Caco-2 (cell line): ENCODE measurements around the gene EBF4. TPM values are rescaled to one million over a fixed set of nuclear protein-coding genes. Genes with fewer than 3 reads are reported as not detected.

Source experiments
- BruUV-seq: library from RNA; stranded (reverse); fragments of 400-500 nt; replicated peaks from 2 replicates; lab custom pipeline; 2021; lab: Mats Ljungman, UMichigan
- CTCF ChIA-PET: fragments of 300-600 bp; sonication (Branson Sonifier 250); formaldehyde crosslinking; loops from one replicate; lab custom pipeline; 2022; ENCODE audit warnings: antibody characterized with exemption; lab: Charles Lee
- POLR2A ChIA-PET: fragments of 300-600 bp; sonication (Branson Sonifier 250); formaldehyde crosslinking; loops from one replicate; lab custom pipeline; 2022; ENCODE audit warnings: antibody characterized with exemption; lab: Charles Lee
- DNase-seq, 2 experiments: peaks; one replicate each; pipeline versions ENCODE4 v3.0.0 to v3.0.0-alpha.2; 2020 to 2022
- H3K27me3 ChIP-seq: replicated peaks from 2 replicates; pipeline ENCODE4 v1.6.0; 2011; ENCODE audit warnings: low read length; ENCODE audit not compliant: control insufficient read depth, insufficient read depth
- H3K36me3 ChIP-seq: 2 replicates; pipeline ENCODE4 v1.5.1; 2011; ENCODE audit warnings: low read length; ENCODE audit not compliant: control insufficient read depth, insufficient read depth
- H3K4me1 ChIP-seq: fragments of 250-450 bp; sonication (Bioruptor Pico); 2 replicates; pipeline ENCODE4 v1.5.1; 2020; ENCODE audit warnings: mild to moderate bottlenecking
- H3K4me3 ChIP-seq: 2 replicates; pipeline ENCODE4 v1.5.1; 2011; ENCODE audit warnings: low read depth, mild to moderate bottlenecking, control low read depth, low read length
- H3K9me3 ChIP-seq: fragments of 250-450 bp; sonication (Bioruptor Pico); 2 replicates; pipeline ENCODE4 v1.5.1; 2020; ENCODE audit warnings: mild to moderate bottlenecking, moderate library complexity
- H3K27ac Mint-ChIP-seq: one replicate; pipeline ENCODE4 v1.8.0; 2022; ENCODE audit warnings: mixed read lengths; ENCODE audit not compliant: unreplicated experiment
- H3K27me3 Mint-ChIP-seq: one replicate; pipeline ENCODE4 v1.8.0; 2022; ENCODE audit warnings: mixed read lengths; ENCODE audit not compliant: insufficient read depth, unreplicated experiment
- H3K36me3 Mint-ChIP-seq: one replicate; pipeline ENCODE4 v1.8.0; 2022; ENCODE audit warnings: mild to moderate bottlenecking, mixed read lengths; ENCODE audit not compliant: insufficient read depth, unreplicated experiment
- H3K4me1 Mint-ChIP-seq: one replicate; pipeline ENCODE4 v1.8.0; 2022; ENCODE audit warnings: low read depth, mixed read lengths; ENCODE audit not compliant: unreplicated experiment
- H3K4me3 Mint-ChIP-seq: one replicate; pipeline ENCODE4 v1.8.0; 2022; ENCODE audit warnings: mild to moderate bottlenecking, moderate library complexity, mixed read lengths; ENCODE audit not compliant: unreplicated experiment
- H3K9me3 Mint-ChIP-seq: one replicate; pipeline ENCODE4 v1.8.0; 2022; ENCODE audit warnings: mixed read lengths; ENCODE audit not compliant: unreplicated experiment
- intact Hi-C: fragments of 100-400 bp; cut with micrococcal nuclease; formaldehyde crosslinking; loops from one replicate; pipeline ENCODE4 v1.10.0; 2022; ENCODE audit not compliant: unreplicated experiment
- total RNA-seq: library from RNA; stranded (reverse); gene quantifications from 2 replicates; pipeline ENCODE4 v1.2.3, GENCODE V29; 2022
- TF ChIP-seq, protein P1 (sequence below), 2 experiments: fragments of 200-600 bp in 1 of 2; IDR thresholded peaks; 1 replicate in 1 of 2; 2 replicates in 1 of 2; pipeline versions ENCODE4 v1.5.1 to v1.8.0; 2011 to 2022; ENCODE audit warnings: antibody characterized with exemption in 1 of 2, control low read depth in 1 of 2, inconsistent platforms in 1 of 2, low read depth in 1 of 2, low read length in 1 of 2, mild to moderate bottlenecking in 1 of 2, moderate library complexity in 1 of 2; ENCODE audit not compliant: insufficient read depth in 1 of 2, severe bottlenecking in 1 of 2, unreplicated experiment in 1 of 2

Gene EBF4
- total RNA-seq, 1 experiment from 2014 or later, result 7.5 TPM

DNA sequence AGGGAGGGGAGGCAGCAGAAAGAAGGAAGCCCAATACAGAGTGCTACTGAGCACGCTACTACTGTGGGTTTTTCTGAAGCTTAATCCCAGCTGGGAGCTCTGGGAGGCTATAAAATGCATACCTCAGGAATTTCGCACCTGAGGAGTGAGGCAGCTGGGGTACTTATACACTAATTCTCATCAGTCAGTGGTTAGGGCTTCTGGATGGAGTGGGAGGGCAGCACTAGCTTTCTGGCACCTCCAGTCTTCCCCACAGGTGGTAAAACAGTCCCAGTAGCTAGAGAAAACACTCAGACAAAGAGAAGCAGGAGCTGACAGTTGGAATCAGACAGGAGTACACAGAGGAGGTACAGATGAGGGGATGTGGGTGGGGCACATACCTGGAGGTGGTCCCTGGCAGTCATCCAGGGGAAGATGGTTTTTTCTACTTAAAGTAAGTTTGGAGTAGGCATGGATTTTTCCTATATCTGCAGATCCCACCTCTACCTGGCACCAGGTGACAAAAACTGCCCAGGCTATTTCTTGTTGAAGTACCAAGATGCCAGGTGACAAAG, 70.1 kb downstream of the EBF4 start:
- Histone ChIP-seq H3K27me3 (no peaks in the 10 kb centered on the region), H3K4me1 (no peaks in the 10 kb centered on the region), H3K36me3 (no peaks in the 10 kb centered on the region), H3K4me3 (no peak overlapping the region), H3K9me3 (no peaks in the 10 kb centered on the region; the same call in 1 of the 2 replicates)
- no peak overlapping the region for H3K27ac Mint-ChIP-seq
- H3K36me3 Mint-ChIP-seq, result no peaks in the 10 kb centered on the region
- ChIA-PET POLR2A (no interaction called here), CTCF (interaction anchor here (1.2 to 1.8 kb wide), 2 partner anchors 10 to 90 kb away, joined by 5 to 6 read pairs; no protein-coding TSS in a partner anchor)
- no peaks in the 10 kb centered on the region for H3K4me1 Mint-ChIP-seq
- no peaks in the 10 kb centered on the region for H3K9me3 Mint-ChIP-seq
- peak in 1 of 2 experiments; percentile 5 for DNase-seq
- no peak overlapping the region for H3K4me3 Mint-ChIP-seq
- TF ChIP-seq, protein P1, sequence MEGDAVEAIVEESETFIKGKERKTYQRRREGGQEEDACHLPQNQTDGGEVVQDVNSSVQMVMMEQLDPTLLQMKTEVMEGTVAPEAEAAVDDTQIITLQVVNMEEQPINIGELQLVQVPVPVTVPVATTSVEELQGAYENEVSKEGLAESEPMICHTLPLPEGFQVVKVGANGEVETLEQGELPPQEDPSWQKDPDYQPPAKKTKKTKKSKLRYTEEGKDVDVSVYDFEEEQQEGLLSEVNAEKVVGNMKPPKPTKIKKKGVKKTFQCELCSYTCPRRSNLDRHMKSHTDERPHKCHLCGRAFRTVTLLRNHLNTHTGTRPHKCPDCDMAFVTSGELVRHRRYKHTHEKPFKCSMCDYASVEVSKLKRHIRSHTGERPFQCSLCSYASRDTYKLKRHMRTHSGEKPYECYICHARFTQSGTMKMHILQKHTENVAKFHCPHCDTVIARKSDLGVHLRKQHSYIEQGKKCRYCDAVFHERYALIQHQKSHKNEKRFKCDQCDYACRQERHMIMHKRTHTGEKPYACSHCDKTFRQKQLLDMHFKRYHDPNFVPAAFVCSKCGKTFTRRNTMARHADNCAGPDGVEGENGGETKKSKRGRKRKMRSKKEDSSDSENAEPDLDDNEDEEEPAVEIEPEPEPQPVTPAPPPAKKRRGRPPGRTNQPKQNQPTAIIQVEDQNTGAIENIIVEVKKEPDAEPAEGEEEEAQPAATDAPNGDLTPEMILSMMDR (IDR thresholded peaks at IDR 0.05; ENCODE audit: insufficient read depth in 1 of 2, low read depth in 1 of 2, low read length in 1 of 2, severe bottlenecking in 1 of 2, unreplicated experiment in 1 of 2), result no peak
- no TSS peak for BruUV-seq
- intact Hi-C loops, result no loop called here
- peaks cover 10% of the 10 kb centered on the region for H3K27me3 Mint-ChIP-seq

DNA sequence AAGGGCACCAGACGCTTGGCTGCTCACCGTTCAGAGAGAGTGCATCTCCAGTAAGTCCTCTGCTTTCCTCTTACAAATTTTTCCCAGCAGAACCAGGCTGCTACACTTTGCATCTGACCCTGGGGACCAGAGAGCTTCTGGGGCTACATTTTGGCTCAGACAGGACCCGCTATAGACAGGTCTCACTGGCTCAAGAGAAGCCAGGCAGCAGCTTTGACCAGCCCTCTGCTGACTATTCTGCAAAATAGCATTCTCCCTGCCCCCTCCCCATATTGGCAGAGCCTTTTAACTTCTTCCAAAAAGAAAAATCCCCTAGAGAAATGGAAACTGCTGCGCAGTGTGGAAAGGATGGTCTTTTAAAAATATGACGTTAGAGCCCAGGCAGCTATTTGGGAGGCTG, 70.6 kb downstream of the EBF4 start:
- Histone ChIP-seq H3K9me3 (no peaks in the 10 kb centered on the region; the same call in 1 of the 2 replicates), H3K4me1 (no peaks in the 10 kb centered on the region), H3K36me3 (no peaks in the 10 kb centered on the region), H3K4me3 (no peak overlapping the region), H3K27me3 (no peaks in the 10 kb centered on the region)
- H3K27me3 Mint-ChIP-seq, result peaks cover 11% of the 10 kb centered on the region
- POLR2A ChIA-PET, result no interaction called here
- intact Hi-C loops, result no loop called here
- no peaks in the 10 kb centered on the region for H3K36me3 Mint-ChIP-seq
- no peaks in the 10 kb centered on the region for H3K9me3 Mint-ChIP-seq
- no peaks in the 10 kb centered on the region for H3K4me1 Mint-ChIP-seq
- CTCF ChIA-PET, result interaction anchor here (1.8 kb wide), 1 partner anchor 11 kb away, joined by 6 read pairs; no protein-coding TSS in a partner anchor
- H3K4me3 Mint-ChIP-seq, result no peak overlapping the region
- DNase-seq, result peak in 1 of 2 experiments; percentile 20
- no peak overlapping the region for H3K27ac Mint-ChIP-seq
- TF ChIP-seq, protein P1 (IDR thresholded peaks at IDR 0.05; ENCODE audit: insufficient read depth in 1 of 2, low read depth in 1 of 2, low read length in 1 of 2, severe bottlenecking in 1 of 2, unreplicated experiment in 1 of 2), result no peak
- BruUV-seq, result no TSS peak

DNA sequence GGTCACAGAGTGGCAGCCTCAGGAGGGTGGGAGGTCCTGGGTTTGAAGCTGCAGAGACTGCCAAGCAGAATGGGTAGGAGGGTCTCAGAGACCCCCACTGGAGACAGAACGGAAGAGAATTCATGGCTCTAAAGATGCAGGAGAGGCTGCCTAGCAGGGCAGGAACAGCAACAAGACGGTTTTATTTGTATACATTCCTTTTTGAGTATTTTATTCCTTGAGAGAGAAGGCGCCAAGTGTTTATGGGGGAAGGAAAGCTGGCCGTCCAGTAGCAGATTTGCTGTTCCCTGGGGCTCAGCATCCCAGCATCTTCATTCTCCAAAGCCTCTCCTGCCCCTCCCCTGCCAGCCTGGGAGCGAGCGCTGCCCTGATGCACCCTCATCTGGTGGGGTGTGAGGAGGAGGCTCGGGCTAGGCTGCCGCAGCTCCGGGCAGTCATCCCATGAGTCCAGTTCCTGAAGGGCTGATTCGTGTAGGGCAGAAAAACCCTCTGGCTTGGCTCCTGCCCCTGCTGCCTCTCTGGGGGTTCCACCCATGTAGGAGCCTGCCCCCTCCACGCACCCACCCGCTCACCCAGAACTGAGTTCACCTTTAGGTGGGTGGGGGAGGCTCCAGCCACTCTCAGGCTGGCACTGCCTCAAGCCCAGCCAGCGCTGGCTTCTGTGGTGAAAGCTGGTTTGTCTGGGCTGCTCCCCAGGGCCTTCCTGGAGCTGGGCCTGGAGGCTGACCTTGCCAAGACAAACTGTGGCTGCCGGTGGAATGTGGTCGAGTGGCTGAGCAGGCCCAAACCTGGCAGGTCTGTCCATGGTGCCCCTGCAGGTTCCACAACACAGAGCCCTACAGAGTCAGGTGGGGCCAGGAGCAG, 75.4 kb downstream of the EBF4 start:
- CTCF ChIA-PET, result no interaction called here
- H3K4me3 Mint-ChIP-seq, result no peak overlapping the region
- Histone ChIP-seq H3K4me3 (no peak overlapping the region), H3K9me3 (no peaks in the 10 kb centered on the region; the same call in 1 of the 2 replicates), H3K36me3 (no peaks in the 10 kb centered on the region), H3K27me3 (no peaks in the 10 kb centered on the region), H3K4me1 (no peaks in the 10 kb centered on the region)
- intact Hi-C loops, result no loop called here
- no peaks in the 10 kb centered on the region for H3K36me3 Mint-ChIP-seq
- no TSS peak for BruUV-seq
- no peaks in the 10 kb centered on the region for H3K9me3 Mint-ChIP-seq
- TF ChIP-seq, protein P1 (IDR thresholded peaks at IDR 0.05; ENCODE audit: insufficient read depth in 1 of 2, low read depth in 1 of 2, low read length in 1 of 2, severe bottlenecking in 1 of 2, unreplicated experiment in 1 of 2), result no peak
- H3K4me1 Mint-ChIP-seq, result no peaks in the 10 kb centered on the region
- no peak for DNase-seq
- no peak overlapping the region for H3K27ac Mint-ChIP-seq
- POLR2A ChIA-PET, result no interaction called here
- peaks cover 13% of the 10 kb centered on the region for H3K27me3 Mint-ChIP-seq
